Measurements from ENCODE around the gene HOXB1. TPM values are rescaled to one million over a fixed set of nuclear protein-coding genes. Genes with fewer than 3 reads are reported as not detected.

Gene HOXB1
- polyA plus RNA-seq, 1 of the 3 experiments (the other 2 are of a cell fraction), result not detected

DNA sequence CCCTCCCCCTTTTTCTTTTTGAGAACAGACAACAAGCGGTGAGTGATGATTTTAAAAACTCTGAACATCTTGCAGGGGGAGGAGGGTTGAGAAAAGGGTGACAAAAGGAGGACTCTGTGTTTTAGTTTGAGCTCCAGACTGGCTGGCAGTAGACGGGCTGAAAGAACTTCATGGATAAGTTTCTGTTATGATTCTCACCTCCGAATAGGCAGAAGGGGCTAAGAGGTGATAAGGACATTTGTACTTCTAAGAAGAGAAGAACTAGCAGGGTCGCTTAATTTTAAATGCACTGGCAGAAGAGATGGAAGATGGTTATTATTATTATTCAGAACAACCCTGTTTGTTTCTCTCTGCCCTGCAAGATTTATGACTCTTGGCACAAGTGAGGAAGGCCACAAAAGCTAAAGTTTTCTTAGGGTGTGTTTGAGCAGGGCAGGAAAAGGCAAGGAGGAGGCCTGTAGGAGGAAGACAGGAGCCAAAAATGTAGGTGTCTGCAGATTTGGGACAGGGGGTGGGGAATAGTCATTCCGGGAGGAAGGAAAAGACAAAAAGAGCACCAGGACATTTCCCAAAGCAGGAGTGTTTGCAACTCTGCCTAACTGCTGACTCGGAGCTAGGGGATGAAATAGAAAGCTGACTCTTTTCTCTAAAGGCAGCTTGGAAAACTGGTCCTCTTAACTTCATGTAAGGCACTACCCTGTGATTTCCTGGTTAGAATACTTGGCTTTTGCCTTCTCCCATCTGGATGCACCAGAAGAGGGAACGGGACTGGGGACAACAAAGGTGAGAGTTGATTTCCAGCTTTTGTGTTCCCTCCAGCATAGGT, 26.0 kb upstream of the HOXB1 start:
- Histone ChIP-seq H3K27me3 (ENCODE audit: insufficient read depth) (peaks cover 97% of the 10 kb centered on the region), H3K36me3 (replicated peaks in 1 of 2; ENCODE audit: control insufficient read depth in 1 of 2, insufficient read depth in 2 of 2, low read length in 1 of 2) (no peaks in the 10 kb centered on the region), H3K79me2 (ENCODE audit: insufficient read depth) (no peaks in the 10 kb centered on the region), H3K27ac (ENCODE audit: low read depth in 2 of 2, low read length in 1 of 2) (no peak overlapping the region), H4K20me1 (ENCODE audit: insufficient read depth) (peaks cover 6% of the 10 kb centered on the region; the same call in 1 of the 2 replicates), H3K9me2 (no peaks in the 10 kb centered on the region), H2AFZ (ENCODE audit: low read depth) (no peak overlapping the region), H3K9ac (no peak overlapping the region), H3K4me1 (ENCODE audit: control insufficient read depth in 1 of 2, insufficient read depth in 2 of 2, low read depth in 1 of 2, low read length in 1 of 2) (no peaks in the 10 kb centered on the region), H3K9me3 (no peaks in the 10 kb centered on the region), H3F3A (replicated peaks; ENCODE audit: insufficient read depth) (no peaks in the 10 kb centered on the region), H3K4me3 (ENCODE audit: low read depth in 2 of 2, low read length in 1 of 2) (no peak overlapping the region), H3K4me2 (no peak overlapping the region)
- no peak for TF ChIP-seq FOXJ3 (CRISPR knock-in tag; IDR thresholded peaks at IDR 0.05)
- TF ChIP-seq JUND (IDR thresholded peaks at IDR 0.05), result no peak
- TF ChIP-seq RFX5 (IDR thresholded peaks at IDR 0.05; ENCODE audit: low read length), result no peak
- TF ChIP-seq SIN3A (IDR thresholded peaks at IDR 0.05; ENCODE audit: borderline replicate concordance, low read depth, low read length), result no peak
- TF ChIP-seq MEF2A (IDR thresholded peaks at IDR 0.05; ENCODE audit: borderline replicate concordance, low read depth), result no peak
- no peak for TF ChIP-seq IRF3 (IDR thresholded peaks at IDR 0.05; ENCODE audit: low read depth, low read length)
- no peak for TF ChIP-seq FOXM1 (IDR thresholded peaks at IDR 0.05; ENCODE audit: low read depth)
- no peak for TF ChIP-seq NFIC (IDR thresholded peaks at IDR 0.05; ENCODE audit: borderline replicate concordance)
- no peak for DNase-seq
- WGBS (ENCODE audit: low lambda C conversion rate), result 18% methylated on average over 7 of the region's 7 CpGs
- ChIA-PET POLR2A (interaction anchor here (0.6 kb wide), 1 partner anchor 127 kb away, joined by 3 read pairs; no protein-coding TSS in a partner anchor), CTCF (interaction anchor here (0.6 to 1.4 kb wide), 8 partner anchors 13 to 607 kb away, joined by 3 to 4 read pairs (median 4); no protein-coding TSS in a partner anchor)

GRCh38 chr17:48556229-48556575, 25.4 kb upstream of the HOXB1 start:
- H3K27ac ChIP-seq (ENCODE audit: low read depth in 2 of 2, low read length in 1 of 2), result no peak overlapping the region
- H3K36me3 ChIP-seq (replicated peaks in 1 of 2; ENCODE audit: control insufficient read depth in 1 of 2, insufficient read depth in 2 of 2, low read length in 1 of 2), result no peaks in the 10 kb centered on the region
- H4K20me1 ChIP-seq (ENCODE audit: insufficient read depth), result peaks cover 2% of the 10 kb centered on the region; the same call in 1 of the 2 replicates
- no peaks in the 10 kb centered on the region for H3K9me3 ChIP-seq
- no peaks in the 10 kb centered on the region for H3K79me2 ChIP-seq (ENCODE audit: insufficient read depth)
- ChIA-PET POLR2A (no interaction called here), CTCF (interaction anchor here (0.8 to 1.4 kb wide), 4 partner anchors 18 to 204 kb away, joined by 3 to 4 read pairs (median 3); no protein-coding TSS in a partner anchor)
- no peaks in the 10 kb centered on the region for H3K4me1 ChIP-seq (ENCODE audit: control insufficient read depth in 1 of 2, insufficient read depth in 2 of 2, low read depth in 1 of 2, low read length in 1 of 2)
- H3K9ac ChIP-seq, result no peak overlapping the region
- WGBS (ENCODE audit: low lambda C conversion rate), result 19% methylated on average over 5 of the region's 5 CpGs
- no peaks in the 10 kb centered on the region for H3F3A ChIP-seq (replicated peaks; ENCODE audit: insufficient read depth)
- H3K9me2 ChIP-seq, result no peaks in the 10 kb centered on the region
- no peak for DNase-seq
- no peak overlapping the region for H3K4me2 ChIP-seq
- no peak overlapping the region for H2AFZ ChIP-seq (ENCODE audit: low read depth)
- TF ChIP-seq PBX3 (IDR thresholded peaks at IDR 0.05), result no peak
- TF ChIP-seq EZH2phosphoT487 (IDR thresholded peaks at IDR 0.05; ENCODE audit: borderline replicate concordance, low read depth), result peak; percentile 37; the same call in 1 of the 2 replicates
- peaks cover 97% of the 10 kb centered on the region for H3K27me3 ChIP-seq (ENCODE audit: insufficient read depth)
- no peak overlapping the region for H3K4me3 ChIP-seq (ENCODE audit: low read depth in 2 of 2, low read length in 1 of 2)

Measured in SK-N-SH (cell line).